Upper lobe of left lung (tissue), 4 donors: ENCODE measurements around the gene SNTG2.

Experiments used
- EP300 ChIP-seq, 4 donors: sonication (generic); formaldehyde crosslinking; IDR thresholded peaks; one replicate each; pipeline ENCODE4 v1.5.1; 2017; ENCODE audit warnings: antibody characterized with exemption in 4 of 4, control low read depth in 2 of 4
- POLR2A ChIP-seq, 4 donors: fragments of 450-650 bp; IDR thresholded peaks; one replicate each; pipeline ENCODE4 v1.5.1; 2016 to 2017; ENCODE audit warnings: antibody characterized with exemption in 4 of 4, mild to moderate bottlenecking in 2 of 4
- POLR2AphosphoS5 ChIP-seq, 2 donors: sonication (generic); formaldehyde crosslinking; IDR thresholded peaks; one replicate each; pipeline ENCODE4 v1.5.1; 2017; ENCODE audit warnings: antibody characterized with exemption in 2 of 2
- TF ChIP-seq, protein P1 (sequence below), 6 experiments: fragments of 450-650 bp in 4 of 6; fragments of 200-600 bp in 2 of 6; sonication (generic) in 2 of 6; IDR thresholded peaks; one replicate each; pipeline ENCODE4 v1.5.1; 2016 to 2019; ENCODE audit warnings: antibody characterized with exemption in 6 of 6

DNA sequence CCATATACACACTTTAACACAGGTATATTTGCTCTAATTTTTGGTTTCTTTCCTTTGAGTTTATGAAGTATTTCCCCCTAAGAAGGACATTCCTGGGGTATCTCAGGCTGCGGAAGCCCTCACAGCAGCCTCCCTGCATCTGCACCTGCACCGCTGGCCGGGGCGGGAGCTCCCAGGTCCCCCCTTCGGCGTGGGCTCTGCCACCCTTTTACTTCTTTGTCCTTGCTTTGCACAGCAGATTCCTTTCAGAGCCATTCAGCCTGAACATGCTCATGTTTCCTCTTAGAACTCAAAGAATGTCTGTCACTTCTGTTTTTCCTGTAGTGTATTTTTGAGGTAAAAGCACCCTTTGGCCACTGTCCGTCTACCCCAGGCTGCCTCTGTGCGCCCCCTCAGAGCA is 146.5 kb downstream of the SNTG2 start:
- TF ChIP-seq, protein P1, sequence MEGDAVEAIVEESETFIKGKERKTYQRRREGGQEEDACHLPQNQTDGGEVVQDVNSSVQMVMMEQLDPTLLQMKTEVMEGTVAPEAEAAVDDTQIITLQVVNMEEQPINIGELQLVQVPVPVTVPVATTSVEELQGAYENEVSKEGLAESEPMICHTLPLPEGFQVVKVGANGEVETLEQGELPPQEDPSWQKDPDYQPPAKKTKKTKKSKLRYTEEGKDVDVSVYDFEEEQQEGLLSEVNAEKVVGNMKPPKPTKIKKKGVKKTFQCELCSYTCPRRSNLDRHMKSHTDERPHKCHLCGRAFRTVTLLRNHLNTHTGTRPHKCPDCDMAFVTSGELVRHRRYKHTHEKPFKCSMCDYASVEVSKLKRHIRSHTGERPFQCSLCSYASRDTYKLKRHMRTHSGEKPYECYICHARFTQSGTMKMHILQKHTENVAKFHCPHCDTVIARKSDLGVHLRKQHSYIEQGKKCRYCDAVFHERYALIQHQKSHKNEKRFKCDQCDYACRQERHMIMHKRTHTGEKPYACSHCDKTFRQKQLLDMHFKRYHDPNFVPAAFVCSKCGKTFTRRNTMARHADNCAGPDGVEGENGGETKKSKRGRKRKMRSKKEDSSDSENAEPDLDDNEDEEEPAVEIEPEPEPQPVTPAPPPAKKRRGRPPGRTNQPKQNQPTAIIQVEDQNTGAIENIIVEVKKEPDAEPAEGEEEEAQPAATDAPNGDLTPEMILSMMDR (IDR thresholded peaks at IDR 0.05) = no peak
- TF ChIP-seq POLR2A (IDR thresholded peaks at IDR 0.05) (no peak), POLR2AphosphoS5 (IDR thresholded peaks at IDR 0.05) (no peak), EP300 (IDR thresholded peaks at IDR 0.05) (no peak)
